GM12892 (cell line): ENCODE measurements around the gene TPSD1.
"Not testable (repeated sequence)": the region's sequence is repeated elsewhere in the genome, so short reads cannot be mapped to it uniquely, and the experiment has no call there.

Experiments
- DNase-seq: peaks from one replicate; pipeline ENCODE4 v3.0.0; 2011; ENCODE audit not compliant: insufficient read length
- FAIRE-seq: peaks from 2 replicates; lab custom pipeline; 2011; peaks lifted over from hg19 to GRCh38; lab: Jason Lieb, UNC
- POLR2A ChIP-seq: IDR thresholded peaks from 2 replicates; pipeline ENCODE4 v1.6.1; 2011; ENCODE audit warnings: low read depth, low read length, control low read depth
- POLR2AphosphoS5 ChIP-seq: IDR thresholded peaks from 2 replicates; pipeline ENCODE4 v1.6.1; 2011; ENCODE audit warnings: low read depth, low read length, control low read depth
- TAF1 ChIP-seq: IDR thresholded peaks from 2 replicates; pipeline ENCODE4 v1.6.1; 2011; ENCODE audit warnings: low read depth, mild to moderate bottlenecking, control low read depth, low read length, borderline replicate concordance

Gene TPSD1

DNA sequence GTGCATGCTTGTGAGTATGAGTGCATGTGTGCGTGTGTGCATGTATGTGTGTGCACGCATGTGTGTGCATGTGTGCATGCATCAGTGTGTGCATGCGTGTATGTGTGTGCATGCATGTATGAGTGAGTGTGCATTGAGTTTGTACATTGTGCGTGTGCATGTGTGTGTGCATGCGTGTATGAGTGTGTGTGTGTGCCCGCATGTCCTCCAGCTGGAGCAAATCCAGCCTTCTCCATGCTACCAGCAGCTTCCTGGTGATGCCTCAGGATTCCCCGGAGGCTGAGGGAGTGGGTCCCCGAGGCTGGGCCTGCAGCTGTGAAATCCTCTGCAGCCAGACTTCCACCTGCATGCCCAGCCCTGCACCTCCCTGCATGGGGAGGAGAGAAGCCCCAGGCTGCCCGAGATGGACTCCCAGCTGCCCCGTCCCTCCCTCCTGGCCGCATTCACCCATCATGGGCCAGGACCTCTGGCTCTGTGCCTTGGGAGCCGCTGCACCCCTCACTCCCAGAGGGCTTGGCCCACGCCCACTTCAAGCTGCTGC, 9.3 kb downstream of the TPSD1 start:
- no peak for FAIRE-seq
- no peak for DNase-seq
- TF ChIP-seq POLR2AphosphoS5 (no peak), TAF1 (no peak), POLR2A (no peak)

GRCh38 chr16:1265826-1266225, 10.0 kb downstream of the TPSD1 start:
- no peak for TF ChIP-seq POLR2A
- no peak for TF ChIP-seq POLR2AphosphoS5
- TF ChIP-seq TAF1: no peak
- DNase-seq (no peak), FAIRE-seq (no peak)

- not testable (repeated sequence) for DNase-seq, FAIRE-seq
Measured at GRCh38 chr16:1269418-1269817, 13.5 kb downstream of the TPSD1 start.

DNA sequence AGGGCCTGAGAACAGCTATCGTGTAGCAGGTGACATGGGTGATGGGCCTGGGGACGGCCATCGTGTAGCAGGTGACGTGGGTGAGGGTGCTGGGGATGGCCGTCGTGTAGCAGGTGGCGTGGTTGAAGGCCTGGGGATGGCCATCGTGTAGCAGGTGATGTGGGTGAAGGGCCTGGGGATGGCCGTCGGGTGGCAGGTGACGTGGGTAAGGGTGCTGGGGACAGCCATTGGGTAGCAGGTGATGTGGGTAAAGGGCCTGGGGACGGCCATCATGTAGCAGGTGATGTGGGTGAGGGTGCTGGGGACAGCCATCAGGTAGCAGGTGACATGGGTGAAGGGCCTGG, 15.5 kb downstream of the TPSD1 start:
- no peak for DNase-seq
- no peak for FAIRE-seq

GRCh38 chr16:1271724-1272413, 16.0 kb downstream of the TPSD1 start:
- DNase-seq, FAIRE-seq: not testable (repeated sequence)

More for the DNA sequence above, 15.5 kb downstream of the TPSD1 start:
- TF ChIP-seq POLR2A: no peak
- no peak for TF ChIP-seq TAF1
- TF ChIP-seq POLR2AphosphoS5: no peak

- TF ChIP-seq POLR2A (no peak), POLR2AphosphoS5 (no peak), TAF1 (no peak)
- DNase-seq (no peak), FAIRE-seq (no peak)
Measured at GRCh38 chr16:1272453-1273198, 16.8 kb downstream of the TPSD1 start.

DNA sequence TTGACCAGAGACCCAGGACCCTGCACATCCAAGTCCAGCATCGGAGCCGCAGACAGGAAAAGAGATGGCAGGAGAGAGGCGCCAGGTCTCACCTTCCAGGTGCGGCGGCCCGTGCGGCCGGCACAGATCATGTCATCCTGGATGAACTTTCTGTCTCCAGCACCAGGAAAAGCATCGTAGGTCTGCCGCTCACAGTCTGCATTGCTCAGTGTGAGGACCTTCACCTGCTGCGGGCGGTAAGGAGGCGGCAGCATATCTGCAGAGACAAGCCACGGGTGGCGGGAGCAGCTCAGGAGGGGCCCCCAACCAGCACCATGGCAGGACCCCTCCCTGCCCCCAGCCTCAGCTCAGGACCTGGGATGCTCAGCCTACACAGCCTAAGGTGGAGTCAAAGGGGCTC, 17.9 kb downstream of the TPSD1 start:
- TF ChIP-seq POLR2A (no peak), TAF1 (no peak), POLR2AphosphoS5 (no peak)
- no peak for FAIRE-seq
- no peak for DNase-seq

- no peak for FAIRE-seq
- no peak for DNase-seq
- TF ChIP-seq TAF1 (no peak), POLR2AphosphoS5 (no peak), POLR2A (no peak)
Measured at GRCh38 chr16:1274767-1275166, 18.9 kb downstream of the TPSD1 start.

DNA sequence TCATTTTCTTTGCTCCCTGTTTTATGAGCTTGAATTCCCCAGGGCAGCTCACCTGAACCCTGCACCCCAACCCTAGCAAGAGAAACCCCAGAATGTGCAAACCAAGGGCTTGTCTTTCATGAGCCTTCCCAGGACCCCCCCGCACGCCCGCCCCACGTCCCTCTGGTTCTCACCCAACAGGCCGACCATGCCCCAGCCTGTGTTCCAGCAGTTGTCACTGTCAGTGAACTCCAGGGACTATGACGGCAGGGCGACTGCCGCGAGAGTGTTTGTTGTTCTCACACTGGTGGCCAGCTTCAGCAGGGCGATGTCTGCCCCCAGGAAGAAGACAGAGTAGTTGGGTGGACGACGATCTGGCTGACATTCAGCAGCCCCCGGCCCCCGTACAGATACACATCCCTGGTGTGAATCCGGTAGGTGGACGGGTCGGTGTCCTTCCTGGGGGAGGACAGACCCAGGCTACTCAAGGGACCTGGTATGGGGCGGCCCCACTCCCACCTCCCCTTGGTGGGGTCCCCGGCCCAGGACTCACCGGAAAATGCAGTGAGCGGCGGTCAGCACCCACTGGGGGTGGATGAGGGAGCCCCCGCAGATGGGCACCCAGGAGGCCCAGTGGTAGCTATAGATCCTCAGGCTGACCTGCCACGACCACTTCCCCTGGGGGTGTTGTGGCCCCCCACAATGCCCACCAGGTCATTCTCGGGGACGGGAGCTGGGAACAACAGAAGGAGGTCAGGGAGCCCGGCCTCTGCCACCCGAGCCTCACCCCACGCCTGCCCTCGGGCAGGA, 20.1 kb downstream of the TPSD1 start:
- TF ChIP-seq TAF1 (no peak), POLR2A (no peak), POLR2AphosphoS5 (no peak)
- DNase-seq (no peak), FAIRE-seq (no peak)

DNA sequence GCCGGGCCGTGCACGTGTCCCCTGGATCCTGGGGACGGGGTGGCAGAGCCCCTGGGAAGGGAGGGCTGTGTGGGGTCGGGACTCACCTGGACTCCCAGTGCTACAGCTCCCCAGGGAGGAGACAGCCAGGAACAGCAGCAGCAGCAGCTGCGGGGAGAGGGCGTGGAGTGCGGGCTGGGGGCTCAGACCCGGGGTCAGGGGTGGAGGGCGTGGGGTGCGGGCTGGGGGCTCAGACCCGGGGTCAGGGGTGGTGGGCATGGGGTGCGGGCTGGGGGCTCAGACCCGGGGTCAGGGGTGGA, 20.7 kb downstream of the TPSD1 start:
- DNase-seq: no peak
- no peak for FAIRE-seq
- TF ChIP-seq POLR2A (no peak), TAF1 (no peak), POLR2AphosphoS5 (no peak)

- TF ChIP-seq TAF1 (no peak), POLR2AphosphoS5 (no peak), POLR2A (no peak)
Measured at GRCh38 chr16:1277151-1277598, 21.3 kb downstream of the TPSD1 start.

GRCh38 chr16:1277617-1278282, 21.9 kb downstream of the TPSD1 start:
- TF ChIP-seq POLR2AphosphoS5 (no peak), TAF1 (no peak), POLR2A (no peak)
- no peak for FAIRE-seq
- DNase-seq: no peak

More at GRCh38 chr16:1277151-1277598, 21.3 kb downstream of the TPSD1 start:
- FAIRE-seq (no peak), DNase-seq (no peak)
